ENCODE measurements around the gene USP36. TPM values are rescaled to one million over a fixed set of nuclear protein-coding genes. Genes with fewer than 3 reads are reported as not detected.
"Not testable (repeated sequence)": the region's sequence is repeated elsewhere in the genome, so short reads cannot be mapped to it uniquely, and the experiment has no call there.

The USP36 gene
- polyA plus RNA-seq, 4 donors = 33.6 to 51.6 (median 45.5) TPM

DNA sequence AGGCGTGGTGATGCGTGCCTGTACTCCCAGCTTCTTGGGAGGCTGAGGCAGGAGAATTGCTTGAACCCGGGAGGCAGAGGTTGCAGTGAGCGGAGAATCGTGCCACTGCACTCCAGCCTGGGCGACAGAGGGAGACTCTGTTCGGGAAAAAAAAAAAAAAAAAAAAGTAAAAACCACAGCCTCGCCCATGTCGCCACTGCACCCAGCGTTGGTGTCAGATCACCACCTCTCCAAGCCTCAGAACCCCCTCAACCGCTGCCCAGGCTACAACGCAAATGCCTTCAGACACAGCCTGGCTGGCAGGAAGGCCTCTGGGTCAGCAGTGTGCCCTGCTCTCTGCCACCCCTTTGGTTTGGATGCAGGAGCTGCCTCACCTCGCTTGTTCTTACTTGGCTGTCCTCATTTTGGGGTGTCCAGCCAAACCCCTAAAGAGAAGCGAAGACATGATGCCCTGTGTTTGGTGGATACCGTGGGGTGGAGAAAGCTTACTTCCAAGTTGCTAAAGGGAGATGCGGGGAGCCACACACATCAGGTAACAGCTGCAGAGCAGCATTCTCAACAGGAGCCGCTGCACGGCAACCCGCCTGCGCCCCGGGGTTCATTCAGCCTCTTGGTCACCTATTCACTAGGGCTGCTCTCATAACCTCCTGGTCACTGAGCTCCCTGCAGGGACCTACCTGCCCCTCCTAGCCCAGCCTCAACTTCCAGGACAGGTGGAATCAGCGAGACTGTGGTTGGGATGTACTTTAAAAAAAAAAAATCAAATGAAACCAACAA, 45.6 kb downstream of the USP36 start:
- DNase-seq (ENCODE audit: low read depth in 4 of 4, low spot score in 3 of 4) = no peak

- no peak for DNase-seq (ENCODE audit: low read depth in 4 of 4, low spot score in 3 of 4)
Measured at GRCh38 chr17:78794399-78794798, 46.2 kb downstream of the USP36 start.

DNA sequence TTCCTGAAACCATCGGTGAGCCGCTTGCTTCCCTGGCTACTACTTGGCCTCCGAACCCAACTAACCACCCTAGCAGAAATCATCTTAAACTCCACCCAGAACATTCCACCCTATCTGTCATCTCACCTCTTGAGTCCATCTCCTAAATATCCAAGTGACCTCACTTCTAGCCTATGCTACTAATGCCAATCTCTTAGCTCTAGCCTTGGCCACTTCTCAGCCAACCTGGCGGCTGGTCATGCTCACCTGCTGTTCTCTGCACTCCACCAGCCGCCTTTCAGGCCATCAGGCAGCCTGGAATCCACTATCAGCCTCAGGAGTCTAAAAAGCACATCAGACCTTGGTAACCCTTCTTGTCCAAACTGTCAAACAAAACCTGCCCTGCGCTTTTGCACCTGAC, 46.6 kb downstream of the USP36 start:
- DNase-seq (ENCODE audit: low read depth in 4 of 4, low spot score in 3 of 4) = no peak

GRCh38 chr17:78793415-78793814, 47.2 kb downstream of the USP36 start:
- DNase-seq (ENCODE audit: low read depth in 4 of 4, low spot score in 3 of 4) = no peak

GRCh38 chr17:78791840-78792709, 48.5 kb downstream of the USP36 start:
- no peak for DNase-seq (ENCODE audit: low read depth in 4 of 4, low spot score in 3 of 4)

GRCh38 chr17:78790552-78790951, 50.1 kb downstream of the USP36 start:
- no peak for DNase-seq (ENCODE audit: low read depth in 4 of 4, low spot score in 3 of 4)

DNA sequence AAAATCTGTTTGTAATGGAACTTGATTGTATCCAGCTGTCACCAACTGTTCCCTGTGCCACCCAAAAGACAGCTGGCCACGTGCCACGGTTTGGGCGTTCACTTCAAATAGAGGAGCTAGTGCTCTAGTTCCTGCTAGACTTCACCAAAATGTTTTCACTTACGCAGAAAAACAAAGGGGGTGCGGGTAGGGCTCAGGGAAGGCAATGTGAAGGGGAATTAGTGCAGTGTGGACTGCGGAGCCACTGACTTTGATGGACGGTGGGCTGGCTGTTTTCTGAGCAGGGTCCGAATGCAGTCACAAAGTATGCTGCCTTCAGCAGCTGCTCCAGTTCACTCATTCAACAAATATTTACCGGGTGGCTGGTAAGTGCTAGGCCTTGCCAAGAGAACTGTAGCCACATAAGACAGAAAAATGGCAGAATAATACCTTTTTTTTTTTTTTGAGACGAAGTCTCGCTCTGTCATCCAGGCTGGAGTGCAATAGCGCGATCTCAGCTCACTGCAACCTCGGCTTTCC, 50.9 kb downstream of the USP36 start:
- DNase-seq (ENCODE audit: low read depth in 4 of 4, low spot score in 3 of 4) = no peak

DNA sequence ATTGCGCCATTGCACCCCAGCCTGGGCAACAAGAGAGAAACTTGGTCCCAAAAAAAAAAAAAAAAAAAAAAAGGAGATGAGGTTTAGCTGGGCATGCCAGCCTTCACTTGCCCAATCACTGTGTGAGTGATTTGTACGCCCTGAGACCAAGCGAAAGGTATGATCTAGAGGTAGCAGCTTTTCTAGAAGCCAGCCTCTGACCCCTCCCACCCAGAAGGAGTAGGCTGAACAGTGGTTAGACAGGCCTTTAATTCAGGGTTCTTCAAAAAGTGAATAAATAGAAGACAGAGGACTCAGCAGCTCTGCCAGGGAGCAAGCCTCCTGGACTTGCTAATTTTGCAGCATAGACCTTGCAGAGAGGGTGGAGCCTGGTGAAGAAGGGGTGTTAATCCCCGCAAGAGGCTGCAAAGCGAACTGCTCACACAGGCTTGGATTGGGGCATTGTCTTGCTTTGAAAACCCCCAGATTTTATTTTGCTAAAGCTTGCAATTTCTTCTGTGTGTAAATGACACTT, 51.4 kb downstream of the USP36 start:
- DNase-seq (ENCODE audit: low read depth in 4 of 4, low spot score in 3 of 4) = no peak

- DNase-seq (ENCODE audit: low read depth in 4 of 4, low spot score in 3 of 4) = no peak
Measured at GRCh38 chr17:78788451-78788850, 52.2 kb downstream of the USP36 start.

DNA sequence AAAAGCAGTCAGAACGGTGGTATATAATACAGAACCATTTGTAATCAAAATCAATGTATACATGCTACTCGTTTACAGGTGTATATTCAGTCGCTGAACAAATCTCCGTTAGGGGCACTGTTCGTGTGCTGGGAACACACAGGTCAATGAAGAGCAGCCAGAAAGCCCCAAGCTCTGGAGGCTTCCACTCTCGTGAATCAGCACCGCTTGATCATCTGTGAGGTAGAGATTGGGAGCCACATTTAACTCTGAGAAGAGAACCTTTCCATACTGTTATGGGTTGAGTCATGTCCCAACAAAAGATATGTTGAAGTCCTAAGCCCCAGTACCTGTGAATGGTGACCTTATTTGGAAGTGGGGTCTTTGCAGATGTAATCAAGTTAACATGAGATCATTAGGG, 53.2 kb downstream of the USP36 start:
- DNase-seq (ENCODE audit: low read depth in 4 of 4, low spot score in 3 of 4) = no peak

DNA sequence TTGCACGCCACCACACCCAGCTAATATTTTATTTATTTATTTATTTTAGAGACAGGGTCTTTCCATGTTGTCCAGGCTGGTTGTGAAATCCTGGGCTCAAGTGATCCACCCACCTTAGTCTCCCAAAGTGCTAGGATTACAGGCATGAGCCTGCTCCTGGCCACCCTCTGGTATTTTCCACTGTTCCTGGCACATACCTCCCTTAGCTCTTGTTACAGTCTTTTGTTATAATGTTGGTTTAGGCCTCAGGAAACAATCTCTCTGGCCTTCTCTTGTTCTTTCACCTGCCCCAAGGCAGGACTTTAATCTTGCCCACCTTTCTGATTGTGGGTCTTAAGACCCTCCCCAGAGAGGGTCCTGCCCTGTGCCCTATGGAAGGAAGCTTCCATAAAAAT, 55.0 kb downstream of the USP36 start:
- DNase-seq (ENCODE audit: low read depth in 4 of 4, low spot score in 3 of 4) = no peak

DNA sequence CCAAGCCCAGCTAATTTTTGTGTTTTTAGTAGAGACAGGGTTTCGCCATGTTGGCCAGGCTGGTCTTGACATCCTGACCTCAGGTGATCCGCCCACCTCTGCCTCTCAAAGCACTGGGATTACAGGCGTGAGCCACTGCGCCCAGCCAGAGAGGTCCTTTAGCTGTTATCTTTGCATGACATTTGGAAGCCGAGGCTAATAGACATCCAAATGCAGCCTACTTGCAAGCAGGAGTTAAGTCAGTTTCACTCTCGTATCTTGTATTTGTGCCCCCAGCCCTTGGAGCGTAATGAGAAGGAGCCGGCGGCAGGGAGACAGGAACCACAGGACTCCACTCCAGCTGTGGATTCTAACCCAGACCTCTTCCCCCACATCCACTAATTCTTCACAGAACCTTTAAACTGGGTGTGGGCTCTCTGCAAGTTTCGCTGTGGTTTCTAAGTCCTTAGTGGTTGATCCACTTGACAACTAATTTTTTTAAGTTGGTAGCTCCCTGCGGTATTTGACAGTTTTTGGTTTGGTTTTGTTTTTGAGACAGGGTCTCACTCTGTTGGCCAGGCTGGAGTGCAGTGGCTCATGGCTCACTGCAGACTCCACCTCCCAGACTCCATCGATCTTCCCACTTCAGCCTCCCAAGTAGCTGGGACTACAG, 55.5 kb downstream of the USP36 start:
- no peak for DNase-seq (ENCODE audit: low read depth in 4 of 4, low spot score in 3 of 4)

DNA sequence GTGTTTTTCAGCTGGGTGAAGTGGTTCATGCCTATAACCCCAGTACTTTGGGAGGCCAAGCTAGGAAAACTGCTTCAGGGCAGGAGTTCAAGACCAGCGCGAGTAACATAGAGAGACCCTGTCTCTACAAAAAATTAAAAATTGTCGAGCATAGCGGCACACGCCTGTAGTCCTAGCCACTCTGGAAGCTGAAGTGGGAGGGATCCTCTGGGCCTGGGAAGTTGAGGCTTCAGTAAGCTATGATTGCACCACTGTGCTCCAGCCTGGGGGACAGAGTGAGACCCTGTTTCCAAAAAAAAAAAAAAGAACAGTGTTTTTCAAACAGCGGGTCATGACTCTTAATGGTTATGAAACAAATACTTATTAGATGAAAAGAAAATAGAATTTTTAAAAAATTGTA, 56.3 kb downstream of the USP36 start:
- no peak for DNase-seq (ENCODE audit: low read depth in 4 of 4, low spot score in 3 of 4)

DNA sequence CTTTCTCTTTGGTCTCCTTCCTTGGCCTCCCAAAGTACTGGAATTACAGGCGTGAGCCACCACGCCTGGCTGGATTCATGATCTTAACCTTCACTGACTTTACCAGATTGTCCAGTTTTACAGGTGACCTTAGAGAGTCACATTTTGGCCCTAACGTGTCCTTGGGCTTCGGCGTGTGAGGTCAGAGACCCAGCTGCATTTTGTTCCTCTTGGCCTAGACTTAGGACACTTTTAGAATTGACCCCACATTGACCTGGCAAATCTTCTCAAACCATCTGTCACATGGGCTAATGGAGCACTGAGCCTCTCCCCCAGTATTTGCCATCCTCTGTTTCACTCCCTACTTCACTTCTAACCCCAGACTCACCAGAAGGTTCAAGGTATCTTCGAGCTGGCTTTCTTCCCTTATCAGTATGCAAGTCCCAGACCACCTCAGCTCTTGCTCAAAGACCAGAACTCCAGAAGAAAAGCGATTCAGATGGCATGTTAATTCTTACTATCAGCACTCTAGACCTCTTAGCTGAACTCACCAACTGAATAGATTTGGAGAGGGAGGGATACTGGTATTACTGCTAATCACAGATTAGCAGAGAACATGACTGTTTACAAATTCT, 56.8 kb downstream of the USP36 start:
- no peak for DNase-seq (ENCODE audit: low read depth in 4 of 4, low spot score in 3 of 4)

DNA sequence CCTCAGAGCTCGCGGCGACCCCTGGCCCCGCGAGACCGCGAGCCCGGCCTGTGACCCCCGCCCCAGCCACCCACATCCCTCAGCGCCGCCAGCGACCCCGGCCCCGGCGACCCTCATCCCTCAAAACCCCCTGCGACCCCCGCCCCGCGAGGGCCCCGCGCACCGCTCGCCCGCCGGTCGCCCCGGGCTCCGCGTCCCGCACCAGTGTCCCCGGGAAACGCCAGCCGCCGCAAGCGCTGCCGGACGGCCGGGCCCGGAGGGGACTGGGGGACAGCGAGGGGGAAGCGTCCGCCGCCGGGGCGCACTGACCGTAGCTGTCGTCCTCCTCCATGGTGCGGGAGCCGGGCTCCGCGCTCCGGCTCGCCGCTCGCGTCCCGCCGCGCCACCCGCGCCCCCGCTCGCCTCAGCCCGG, 58.7 kb downstream of the USP36 start, which contains the start of gene CYTH1:
CYTH1 (minus strand) TSS at position 381 of the 412 bp plus-strand sequence; CDS start at position 331, 50 bp downstream.
- DNase-seq (ENCODE audit: low read depth in 4 of 4, low spot score in 3 of 4) = no peak

DNA sequence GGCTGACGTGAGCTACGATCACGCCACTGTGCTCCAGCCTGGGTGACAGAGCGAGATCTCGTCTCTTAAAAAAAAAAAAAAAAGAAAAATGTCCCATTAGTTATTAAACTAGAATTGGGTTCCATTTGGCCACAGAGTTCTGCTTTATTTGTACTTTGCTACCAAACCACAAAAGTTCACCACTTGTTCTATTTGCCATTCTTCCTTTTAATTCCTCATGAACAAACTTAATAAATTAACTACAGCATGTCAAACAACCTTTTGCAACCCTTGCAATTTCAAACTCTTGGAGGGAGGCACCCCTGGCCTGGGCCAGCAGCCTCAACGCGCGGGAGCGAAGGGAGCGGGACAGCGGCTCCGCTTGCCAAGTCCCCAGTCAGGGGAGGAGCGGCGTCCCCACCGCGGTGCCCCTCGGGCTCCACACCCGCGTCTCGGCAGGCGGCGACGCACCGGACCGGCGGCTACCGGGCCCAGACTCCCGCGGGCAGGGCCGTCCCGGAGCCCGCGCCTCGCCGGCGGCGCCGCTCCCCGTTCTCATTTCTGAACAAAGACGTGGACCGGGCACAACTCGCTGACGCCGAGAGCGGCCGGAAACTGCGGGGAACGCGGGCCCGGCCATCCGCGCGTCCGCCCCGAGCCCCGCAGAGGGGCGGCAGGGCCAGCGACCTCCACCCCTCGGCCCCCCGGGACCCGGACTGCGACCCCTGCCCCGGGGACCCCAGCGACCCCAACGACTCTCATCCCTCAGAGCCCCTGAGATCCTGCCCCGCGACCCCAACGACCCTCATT, 59.3 kb downstream of the USP36 start:
- no peak for DNase-seq (ENCODE audit: low read depth in 4 of 4, low spot score in 3 of 4)

- DNase-seq (ENCODE audit: low read depth in 4 of 4, low spot score in 3 of 4) = no peak
Measured at GRCh38 chr17:78780335-78780734, 60.3 kb downstream of the USP36 start.

GRCh38 chr17:78779850-78780249, 60.8 kb downstream of the USP36 start:
- no peak for DNase-seq (ENCODE audit: low read depth in 4 of 4, low spot score in 3 of 4)

- not testable (repeated sequence) for DNase-seq (ENCODE audit: low read depth in 4 of 4, low spot score in 3 of 4)
Measured at GRCh38 chr17:78779286-78779651, 61.3 kb downstream of the USP36 start.

- DNase-seq (ENCODE audit: low read depth in 4 of 4, low spot score in 3 of 4) = no peak
Measured at GRCh38 chr17:78777881-78778280, 62.7 kb downstream of the USP36 start.

All from left renal pelvis (tissue), 4 donors.